HG03432 (cell line): ENCODE measurements around the gene FBXL4.

Source experiments
- ATAC-seq: cut with Tn5 transposase; IDR thresholded peaks from one replicate; pipeline ENCODE4 v1.9.1; 2021; ENCODE audit warnings: mild to moderate bottlenecking, moderate library complexity; ENCODE audit not compliant: unreplicated experiment

FBXL4 gene

GRCh38 chr6:98827295-98828159, 120.2 kb downstream of the FBXL4 start:
- ATAC-seq, result no peak

GRCh38 chr6:98825600-98826230, 122.0 kb downstream of the FBXL4 start:
- no peak for ATAC-seq

GRCh38 chr6:98824902-98825599, 122.7 kb downstream of the FBXL4 start:
- no peak for ATAC-seq

- no peak for ATAC-seq
Observed at GRCh38 chr6:98824162-98824901, 123.4 kb downstream of the FBXL4 start.

GRCh38 chr6:98823428-98824161, 124.2 kb downstream of the FBXL4 start:
- no peak for ATAC-seq

GRCh38 chr6:98821756-98822405, 125.9 kb downstream of the FBXL4 start:
- ATAC-seq, result no peak
